ENCODE results near the gene INSR. TPM values are rescaled to one million over a fixed set of nuclear protein-coding genes. Genes with fewer than 3 reads are reported as not detected.
"Not testable (repeated sequence)": the region's sequence is repeated elsewhere in the genome, so short reads cannot be mapped to it uniquely, and the experiment has no call there.

INSR gene
- total RNA-seq, 1 donor from 2014 or later, result 7.9 TPM

DNA sequence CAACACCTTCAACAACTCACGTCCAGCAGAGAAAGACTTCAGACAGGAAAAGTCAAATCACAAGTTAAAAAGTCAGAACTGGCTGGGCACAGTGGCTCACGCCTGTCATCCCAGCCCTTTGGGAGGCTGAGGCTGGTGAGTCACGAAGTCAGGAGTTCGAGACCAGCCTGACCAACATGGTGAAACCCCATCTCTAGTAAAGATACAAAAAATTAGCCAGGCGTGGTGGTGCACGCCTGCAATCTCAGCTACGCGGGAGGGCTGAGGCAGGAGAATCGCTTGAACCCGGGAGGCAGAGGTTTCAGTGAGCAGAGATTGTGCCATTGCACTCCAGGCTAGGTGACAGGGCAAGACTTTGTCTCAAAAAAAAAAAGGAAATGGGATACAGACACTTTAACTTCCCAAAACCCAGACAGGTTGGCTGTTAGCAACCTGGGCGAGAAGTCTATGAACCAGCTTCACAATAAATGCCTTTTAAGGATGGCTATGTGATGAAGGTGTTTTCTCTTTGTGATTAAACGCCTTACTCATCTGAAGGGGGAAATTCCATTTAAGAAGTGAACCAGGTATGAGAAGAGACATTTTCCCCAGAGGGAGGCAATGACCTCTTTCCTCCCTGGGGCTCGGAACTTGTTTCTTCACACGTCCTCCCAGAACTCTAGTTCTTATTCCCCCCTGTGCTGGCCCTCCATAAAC is 80.4 kb downstream of the INSR start:
- Mint-ChIP-seq H3K9me3 (ENCODE audit: unreplicated experiment) (no peaks in the 10 kb centered on the region), H3K4me1 (ENCODE audit: low read depth, unreplicated experiment) (peaks cover 4% of the 10 kb centered on the region), H3K27me3 (ENCODE audit: low read depth, unreplicated experiment) (no peaks in the 10 kb centered on the region), H3K27ac (ENCODE audit: unreplicated experiment) (no peak overlapping the region), H3K4me3 (ENCODE audit: unreplicated experiment) (no peak overlapping the region), H3K36me3 (ENCODE audit: low read depth, unreplicated experiment) (no peaks in the 10 kb centered on the region)
- H3K4me1 ChIP-seq (ENCODE audit: insufficient read depth, low read length), result no peaks in the 10 kb centered on the region
- no peaks in the 10 kb centered on the region for H3K9me3 ChIP-seq (ENCODE audit: insufficient read depth, low read depth, low read length)
- no peaks in the 10 kb centered on the region for H3K36me3 ChIP-seq (ENCODE audit: insufficient read depth, low read length)
- H3K27me3 ChIP-seq (ENCODE audit: insufficient read depth, low read length), result no peaks in the 10 kb centered on the region
- TF ChIP-seq EZH2 (IDR thresholded peaks at IDR 0.05; ENCODE audit: insufficient read depth, low read length) (no peak), CTCF (IDR thresholded peaks at IDR 0.05; ENCODE audit: insufficient read depth, low read depth, low read length) (no peak)
- no peak overlapping the region for H3K4me3 ChIP-seq (ENCODE audit: insufficient read depth, low read depth, low read length)
- H2AFZ ChIP-seq (ENCODE audit: low read depth, low read length), result no peak overlapping the region
- DNase-seq (ENCODE audit: low read depth) (no peak), FAIRE-seq (no peak)
- peak overlapping the region; percentile 7 for H3K4me2 ChIP-seq (ENCODE audit: low read length)
- no peak overlapping the region for H3K9ac ChIP-seq (ENCODE audit: low read length)
- no peak overlapping the region for H3K27ac ChIP-seq (ENCODE audit: low read depth, low read length)
- no peaks in the 10 kb centered on the region for H3K79me2 ChIP-seq (ENCODE audit: insufficient read depth, low read length)
- peaks cover 3% of the 10 kb centered on the region for H4K20me1 ChIP-seq (ENCODE audit: insufficient read depth, low read length)

- Histone ChIP-seq H2AFZ (ENCODE audit: low read depth, low read length) (no peak overlapping the region), H4K20me1 (ENCODE audit: insufficient read depth, low read length) (peaks cover 4% of the 10 kb centered on the region), H3K27ac (ENCODE audit: low read depth, low read length) (peak overlapping the region; percentile 31), H3K9ac (ENCODE audit: low read length) (peak overlapping the region; percentile 10), H3K9me3 (ENCODE audit: insufficient read depth, low read depth, low read length) (no peaks in the 10 kb centered on the region), H3K4me3 (ENCODE audit: insufficient read depth, low read depth, low read length) (no peak overlapping the region), H3K4me2 (ENCODE audit: low read length) (peak overlapping the region; percentile 23), H3K36me3 (ENCODE audit: insufficient read depth, low read length) (no peaks in the 10 kb centered on the region), H3K27me3 (ENCODE audit: insufficient read depth, low read length) (no peaks in the 10 kb centered on the region), H3K79me2 (ENCODE audit: insufficient read depth, low read length) (no peaks in the 10 kb centered on the region), H3K4me1 (ENCODE audit: insufficient read depth, low read length) (no peaks in the 10 kb centered on the region)
- Mint-ChIP-seq H3K4me3 (ENCODE audit: unreplicated experiment) (no peak overlapping the region), H3K9me3 (ENCODE audit: unreplicated experiment) (no peaks in the 10 kb centered on the region), H3K27me3 (ENCODE audit: low read depth, unreplicated experiment) (peaks cover 1% of the 10 kb centered on the region), H3K27ac (ENCODE audit: unreplicated experiment) (no peak overlapping the region), H3K36me3 (ENCODE audit: low read depth, unreplicated experiment) (no peaks in the 10 kb centered on the region), H3K4me1 (ENCODE audit: low read depth, unreplicated experiment) (peaks cover 4% of the 10 kb centered on the region)
- peak; percentile 79 for DNase-seq (ENCODE audit: low read depth)
- no peak for FAIRE-seq
- TF ChIP-seq EZH2 (IDR thresholded peaks at IDR 0.05; ENCODE audit: insufficient read depth, low read length) (no peak), CTCF (IDR thresholded peaks at IDR 0.05; ENCODE audit: insufficient read depth, low read depth, low read length) (no peak)
Observed at GRCh38 chr19:7211191-7211951, 82.8 kb downstream of the INSR start.

DNA sequence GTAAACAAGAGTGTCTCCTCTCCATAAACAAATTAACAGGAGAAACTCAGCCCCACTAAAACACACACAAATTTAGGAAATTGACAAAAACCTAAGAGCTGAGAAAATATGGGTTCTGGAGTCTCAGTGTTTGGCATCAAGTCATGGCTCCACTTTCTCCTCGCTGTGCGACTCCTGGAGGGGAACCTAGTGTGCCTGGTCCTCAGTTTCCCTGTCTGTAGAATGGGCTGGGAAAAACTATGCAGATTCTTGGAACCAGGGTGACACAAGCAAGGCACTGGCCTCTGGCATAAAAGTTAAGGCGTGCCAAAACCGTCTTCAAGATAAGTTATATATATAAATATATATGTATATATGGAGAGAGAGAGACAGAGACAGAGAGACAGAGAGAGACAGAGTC is 83.9 kb downstream of the INSR start:
- Histone ChIP-seq H3K27me3 (ENCODE audit: insufficient read depth, low read length) (no peaks in the 10 kb centered on the region), H3K4me3 (ENCODE audit: insufficient read depth, low read depth, low read length) (no peak overlapping the region), H3K9ac (ENCODE audit: low read length) (no peak overlapping the region), H4K20me1 (ENCODE audit: insufficient read depth, low read length) (peaks cover 9% of the 10 kb centered on the region), H3K9me3 (ENCODE audit: insufficient read depth, low read depth, low read length) (no peaks in the 10 kb centered on the region), H2AFZ (ENCODE audit: low read depth, low read length) (no peak overlapping the region), H3K79me2 (ENCODE audit: insufficient read depth, low read length) (no peaks in the 10 kb centered on the region), H3K4me1 (ENCODE audit: insufficient read depth, low read length) (no peaks in the 10 kb centered on the region), H3K36me3 (ENCODE audit: insufficient read depth, low read length) (no peaks in the 10 kb centered on the region), H3K27ac (ENCODE audit: low read depth, low read length) (no peak overlapping the region), H3K4me2 (ENCODE audit: low read length) (no peak overlapping the region)
- TF ChIP-seq EZH2 (IDR thresholded peaks at IDR 0.05; ENCODE audit: insufficient read depth, low read length) (no peak), CTCF (IDR thresholded peaks at IDR 0.05; ENCODE audit: insufficient read depth, low read depth, low read length) (no peak)
- no peak for FAIRE-seq
- Mint-ChIP-seq H3K4me1 (ENCODE audit: low read depth, unreplicated experiment) (peaks cover 4% of the 10 kb centered on the region), H3K4me3 (ENCODE audit: unreplicated experiment) (no peak overlapping the region), H3K27me3 (ENCODE audit: low read depth, unreplicated experiment) (peaks cover 1% of the 10 kb centered on the region), H3K9me3 (ENCODE audit: unreplicated experiment) (no peaks in the 10 kb centered on the region), H3K27ac (ENCODE audit: unreplicated experiment) (no peak overlapping the region), H3K36me3 (ENCODE audit: low read depth, unreplicated experiment) (no peaks in the 10 kb centered on the region)
- DNase-seq (ENCODE audit: low read depth), result no peak

GRCh38 chr19:7209597-7210325 is 84.5 kb downstream of the INSR start:
- H3K4me2 ChIP-seq (ENCODE audit: low read length), result not testable (repeated sequence)

More at GRCh38 chr19:7209597-7210325, 84.5 kb downstream of the INSR start:
- H3K27me3 Mint-ChIP-seq (ENCODE audit: low read depth, unreplicated experiment); H3K4me1 Mint-ChIP-seq (ENCODE audit: low read depth, unreplicated experiment); H3K36me3 Mint-ChIP-seq (ENCODE audit: low read depth, unreplicated experiment); DNase-seq (ENCODE audit: low read depth); H3K36me3 ChIP-seq (ENCODE audit: insufficient read depth, low read length); H3K9me3 ChIP-seq (ENCODE audit: insufficient read depth, low read depth, low read length); H2AFZ ChIP-seq (ENCODE audit: low read depth, low read length); H4K20me1 ChIP-seq (ENCODE audit: insufficient read depth, low read length); H3K4me1 ChIP-seq (ENCODE audit: insufficient read depth, low read length); H3K27ac Mint-ChIP-seq (ENCODE audit: unreplicated experiment); H3K4me3 ChIP-seq (ENCODE audit: insufficient read depth, low read depth, low read length); H3K9ac ChIP-seq (ENCODE audit: low read length); H3K4me3 Mint-ChIP-seq (ENCODE audit: unreplicated experiment); H3K27me3 ChIP-seq (ENCODE audit: insufficient read depth, low read length); FAIRE-seq; H3K79me2 ChIP-seq (ENCODE audit: insufficient read depth, low read length); H3K9me3 Mint-ChIP-seq (ENCODE audit: unreplicated experiment); H3K27ac ChIP-seq (ENCODE audit: low read depth, low read length): not testable (repeated sequence)

Measured in astrocyte (in vitro differentiated cells and primary cell).